GM19438 (cell line): ENCODE measurements around the gene MED12L.

ENCODE experiments used
- ATAC-seq: cut with Tn5 transposase; IDR thresholded peaks from one replicate; pipeline ENCODE4 v1.9.1; 2021; ENCODE audit warnings: low read depth; ENCODE audit not compliant: unreplicated experiment

MED12L gene

GRCh38 chr3:151434151-151434890 is 348.9 kb downstream of the MED12L start:
- ATAC-seq: no peak

GRCh38 chr3:151436675-151437446 is 351.4 kb downstream of the MED12L start:
- ATAC-seq: no peak

GRCh38 chr3:151437906-151438305 is 352.4 kb downstream of the MED12L start:
- ATAC-seq: no peak

- peak; percentile 77 for ATAC-seq
These were observed 354.2 kb downstream of the MED12L start for GRCh38 chr3:151439652-151440125.

GRCh38 chr3:151440940-151441339 is 355.5 kb downstream of the MED12L start:
- no peak for ATAC-seq

GRCh38 chr3:151443583-151443982 is 358.1 kb downstream of the MED12L start:
- ATAC-seq: no peak

- no peak for ATAC-seq
These were observed 360.0 kb downstream of the MED12L start for GRCh38 chr3:151445273-151446001.

GRCh38 chr3:151446002-151446340 is 360.5 kb downstream of the MED12L start:
- ATAC-seq: no peak

- ATAC-seq: no peak
These were observed 366.9 kb downstream of the MED12L start for GRCh38 chr3:151452368-151452767.

GRCh38 chr3:151452841-151453240 is 367.4 kb downstream of the MED12L start:
- no peak for ATAC-seq

- ATAC-seq: no peak
These were observed 370.6 kb downstream of the MED12L start for GRCh38 chr3:151456065-151456464.

- ATAC-seq: no peak
These were observed 373.9 kb downstream of the MED12L start for GRCh38 chr3:151459358-151459757.

GRCh38 chr3:151460228-151460627 is 374.8 kb downstream of the MED12L start:
- no peak for ATAC-seq

- ATAC-seq: no peak
These were observed 375.4 kb downstream of the MED12L start, which contains the start of gene IGSF10 for GRCh38 chr3:151460774-151461450. TSS of gene IGSF10 (minus strand) at chr3:151461061. CDS start at chr3:151458709, 2,352 bp downstream.

- ATAC-seq: no peak
These were observed 376.9 kb downstream of the MED12L start for GRCh38 chr3:151462278-151462780.

- no peak for ATAC-seq
These were observed 377.5 kb downstream of the MED12L start for GRCh38 chr3:151462991-151463390.

- ATAC-seq: no peak
These were observed 381.6 kb downstream of the MED12L start for GRCh38 chr3:151467069-151467468.

GRCh38 chr3:151468284-151468917 is 382.9 kb downstream of the MED12L start:
- peak; percentile 76 for ATAC-seq

GRCh38 chr3:151476344-151477018 is 391.0 kb downstream of the MED12L start:
- no peak for ATAC-seq
